Measurements from ENCODE around the gene SCAF8.

DNA sequence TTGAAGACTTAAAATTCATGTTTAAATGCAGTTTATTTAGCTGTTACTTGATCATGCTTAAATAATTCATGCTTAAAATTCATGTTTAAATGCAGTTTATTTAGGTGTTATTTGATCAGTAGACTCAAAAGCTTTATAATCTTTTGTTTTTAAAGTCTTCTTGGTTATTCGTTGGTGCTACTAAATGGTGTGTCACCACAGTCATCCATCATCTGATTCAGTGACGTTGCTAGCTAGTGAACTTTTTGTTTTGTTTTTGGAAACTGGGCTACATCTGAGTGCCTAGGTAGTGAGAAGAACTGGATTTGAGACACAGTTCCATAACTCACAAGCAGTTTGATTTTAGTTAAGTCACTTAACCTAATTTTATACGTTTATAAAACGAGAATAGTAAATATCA is 20.9 kb downstream of the SCAF8 start:
- TF ChIP-seq, protein P1, sequence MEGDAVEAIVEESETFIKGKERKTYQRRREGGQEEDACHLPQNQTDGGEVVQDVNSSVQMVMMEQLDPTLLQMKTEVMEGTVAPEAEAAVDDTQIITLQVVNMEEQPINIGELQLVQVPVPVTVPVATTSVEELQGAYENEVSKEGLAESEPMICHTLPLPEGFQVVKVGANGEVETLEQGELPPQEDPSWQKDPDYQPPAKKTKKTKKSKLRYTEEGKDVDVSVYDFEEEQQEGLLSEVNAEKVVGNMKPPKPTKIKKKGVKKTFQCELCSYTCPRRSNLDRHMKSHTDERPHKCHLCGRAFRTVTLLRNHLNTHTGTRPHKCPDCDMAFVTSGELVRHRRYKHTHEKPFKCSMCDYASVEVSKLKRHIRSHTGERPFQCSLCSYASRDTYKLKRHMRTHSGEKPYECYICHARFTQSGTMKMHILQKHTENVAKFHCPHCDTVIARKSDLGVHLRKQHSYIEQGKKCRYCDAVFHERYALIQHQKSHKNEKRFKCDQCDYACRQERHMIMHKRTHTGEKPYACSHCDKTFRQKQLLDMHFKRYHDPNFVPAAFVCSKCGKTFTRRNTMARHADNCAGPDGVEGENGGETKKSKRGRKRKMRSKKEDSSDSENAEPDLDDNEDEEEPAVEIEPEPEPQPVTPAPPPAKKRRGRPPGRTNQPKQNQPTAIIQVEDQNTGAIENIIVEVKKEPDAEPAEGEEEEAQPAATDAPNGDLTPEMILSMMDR (IDR thresholded peaks at IDR 0.05), result no peak
- no peak for TF ChIP-seq EP300 (IDR thresholded peaks at IDR 0.05)
